Stimulated activated CD4-positive, alpha-beta T cell treated with anti-CD3 and anti-CD28 coated beads, Interleukin-1b, Interleukin-23, amount 100 ng/mL, for 4 hours (primary cell): Measurements from ENCODE around the gene FOS.
"Not testable (repeated sequence)": the region's sequence is repeated elsewhere in the genome, so short reads cannot be mapped to it uniquely, and the experiment has no call there.

Experiments
- DNase-seq, 2 donors: peaks; one replicate each; pipeline ENCODE4 v3.0.0-alpha.2; 2020; ENCODE audit warnings: low read depth in 2 of 2

FOS gene

DNA sequence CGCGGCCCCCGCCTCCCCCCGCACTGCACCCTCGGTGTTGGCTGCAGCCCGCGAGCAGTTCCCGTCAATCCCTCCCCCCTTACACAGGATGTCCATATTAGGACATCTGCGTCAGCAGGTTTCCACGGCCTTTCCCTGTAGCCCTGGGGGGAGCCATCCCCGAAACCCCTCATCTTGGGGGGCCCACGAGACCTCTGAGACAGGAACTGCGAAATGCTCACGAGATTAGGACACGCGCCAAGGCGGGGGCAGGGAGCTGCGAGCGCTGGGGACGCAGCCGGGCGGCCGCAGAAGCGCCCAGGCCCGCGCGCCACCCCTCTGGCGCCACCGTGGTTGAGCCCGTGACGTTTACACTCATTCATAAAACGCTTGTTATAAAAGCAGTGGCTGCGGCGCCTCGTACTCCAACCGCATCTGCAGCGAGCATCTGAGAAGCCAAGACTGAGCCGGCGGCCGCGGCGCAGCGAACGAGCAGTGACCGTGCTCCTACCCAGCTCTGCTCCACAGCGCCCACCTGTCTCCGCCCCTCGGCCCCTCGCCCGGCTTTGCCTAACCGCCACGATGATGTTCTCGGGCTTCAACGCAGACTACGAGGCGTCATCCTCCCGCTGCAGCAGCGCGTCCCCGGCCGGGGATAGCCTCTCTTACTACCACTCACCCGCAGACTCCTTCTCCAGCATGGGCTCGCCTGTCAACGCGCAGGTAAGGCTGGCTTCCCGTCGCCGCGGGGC, at the start of gene FOS:
FOS (plus strand) TSS at position 407 of the 731 bp plus-strand sequence; CDS start at position 562, 155 bp downstream.
- DNase-seq = peak; percentile 71 to 84

GRCh38 chr14:75229661-75230139, 48.9 kb upstream of the FOS start:
- DNase-seq = no peak

GRCh38 chr14:75230140-75230792, 48.4 kb upstream of the FOS start:
- DNase-seq = peak in 1 of 2 donors; percentile 18

- DNase-seq = no peak
Observed at GRCh38 chr14:75231320-75231719, 47.3 kb upstream of the FOS start.

- no peak for DNase-seq
Observed at GRCh38 chr14:75232191-75232590, 46.4 kb upstream of the FOS start.

- DNase-seq = no peak
Observed at GRCh38 chr14:75232597-75232996, 46.0 kb upstream of the FOS start.

DNA sequence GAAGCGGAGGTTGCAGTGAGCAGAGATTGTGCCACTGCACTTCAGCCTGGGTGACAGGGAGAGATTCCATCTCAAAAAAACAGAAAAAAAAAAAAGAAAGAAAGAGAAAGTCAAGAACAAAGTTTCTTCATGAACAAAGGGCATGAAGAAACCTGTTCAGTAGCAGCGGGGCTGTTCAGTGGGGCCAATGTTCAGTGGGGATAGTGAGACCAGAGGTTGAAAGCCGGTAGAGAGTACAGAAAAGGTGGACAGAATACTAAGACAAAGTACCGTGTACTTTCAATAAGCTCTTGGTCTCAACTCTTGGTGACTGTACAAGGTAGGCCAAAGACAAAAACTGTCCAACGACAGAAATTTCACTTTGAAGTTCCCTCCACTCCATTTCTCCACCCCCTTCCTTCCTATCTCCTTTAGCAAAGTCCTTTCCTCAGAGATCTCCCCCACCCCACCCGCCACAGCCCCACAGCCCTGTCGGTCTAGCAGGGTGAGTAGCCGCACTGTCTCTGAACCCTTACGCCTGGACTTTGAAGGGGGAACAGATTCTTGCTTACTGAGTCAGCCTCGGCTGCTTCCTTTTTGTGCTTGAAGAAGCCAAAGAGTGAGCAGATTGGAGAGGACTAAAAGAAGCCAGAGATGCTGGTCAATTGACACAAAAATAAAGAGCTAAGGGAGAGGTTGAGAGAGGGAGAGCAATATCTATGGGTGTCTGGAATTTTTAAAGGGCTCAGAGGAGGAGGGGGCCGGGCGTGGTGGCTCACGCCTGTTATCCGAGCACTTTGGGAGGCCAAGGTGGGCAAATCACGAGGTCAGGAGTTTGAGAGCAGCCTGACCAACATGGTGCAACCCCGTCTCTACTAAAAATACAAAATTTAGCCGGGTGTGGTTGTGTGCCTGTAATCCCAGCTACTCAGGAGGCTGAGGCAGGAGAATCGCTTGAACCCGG, 44.2 kb upstream of the FOS start:
- no peak for DNase-seq

GRCh38 chr14:75235198-75235597, 43.4 kb upstream of the FOS start:
- DNase-seq = not testable (repeated sequence)

- no peak for DNase-seq
Observed at GRCh38 chr14:75236467-75236866, 42.2 kb upstream of the FOS start.

- no peak for DNase-seq
Observed at GRCh38 chr14:75236901-75237419, 41.7 kb upstream of the FOS start.

DNA sequence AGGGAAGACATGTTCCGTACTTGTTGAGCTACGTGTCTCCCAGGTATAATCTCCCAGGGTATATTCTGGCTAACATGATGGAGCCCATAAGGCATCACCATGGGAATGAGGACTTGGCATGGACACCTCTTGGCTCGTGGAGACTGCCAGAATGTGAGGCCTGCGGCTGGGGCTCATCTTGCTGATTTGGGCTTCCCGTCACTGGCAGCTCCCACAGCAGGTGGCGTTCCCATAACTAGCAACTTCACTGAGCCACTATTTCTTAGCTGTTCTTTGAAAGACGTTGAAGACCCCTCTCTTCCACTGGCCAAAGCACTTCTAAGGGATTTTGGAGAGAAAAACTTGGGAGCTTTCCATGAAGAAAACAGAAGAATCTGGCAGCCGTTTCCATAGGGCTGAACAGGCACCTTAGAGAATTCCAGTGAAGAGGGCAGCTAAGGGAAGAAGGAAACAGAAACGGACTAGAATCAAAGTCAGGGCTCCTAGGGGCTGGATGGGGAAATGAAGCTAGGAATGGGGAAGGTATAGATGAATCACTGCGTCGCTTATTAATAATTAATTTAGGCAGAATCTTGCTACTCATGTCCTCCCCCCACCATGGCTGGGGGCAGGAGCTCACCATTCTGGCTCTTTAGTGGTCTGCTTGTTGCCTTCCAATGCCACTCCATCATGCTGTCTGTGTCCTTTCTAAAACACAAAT, 39.7 kb upstream of the FOS start:
- no peak for DNase-seq

DNA sequence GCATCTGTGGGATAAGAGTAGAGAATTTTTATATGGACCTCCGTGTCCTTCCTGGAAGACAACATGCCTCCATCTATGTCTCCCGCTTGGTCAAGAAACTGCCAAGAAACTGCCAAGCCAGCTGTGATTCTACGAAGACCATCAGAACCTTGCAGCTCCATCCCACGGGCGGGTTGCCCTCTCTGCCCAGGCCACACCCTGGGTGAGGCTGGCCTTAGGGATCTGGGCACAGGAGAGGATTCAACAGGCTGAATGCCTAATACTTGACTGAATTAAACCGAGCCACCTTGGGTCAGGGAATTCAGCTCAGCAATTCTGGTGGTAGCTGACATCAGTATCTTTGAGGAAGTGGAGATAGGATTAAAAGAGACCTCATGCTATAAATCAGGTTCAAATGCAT, 37.8 kb upstream of the FOS start:
- DNase-seq = no peak

GRCh38 chr14:75242546-75243273, 35.9 kb upstream of the FOS start:
- DNase-seq = no peak

DNA sequence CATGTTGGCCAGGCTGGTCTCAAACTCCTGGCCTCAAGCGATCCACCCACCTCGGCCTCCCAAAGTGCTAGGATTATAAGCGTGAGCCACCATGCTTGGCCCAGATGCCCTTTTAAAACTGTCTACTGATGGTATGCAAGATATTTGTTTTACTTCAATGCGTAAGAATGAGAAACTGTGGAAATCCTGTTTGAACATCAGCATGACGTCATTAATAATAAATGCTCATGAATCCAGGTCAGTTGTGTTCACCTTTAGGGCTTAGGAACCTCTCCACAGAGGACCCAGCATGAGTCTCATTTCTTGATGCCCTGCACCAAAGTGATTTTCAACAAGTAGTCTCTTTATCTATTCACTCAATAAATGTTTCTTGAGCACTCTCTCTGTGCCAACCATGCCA, 34.5 kb upstream of the FOS start:
- DNase-seq = no peak

- DNase-seq = no peak
Observed at GRCh38 chr14:75246546-75247285, 31.9 kb upstream of the FOS start.

- peak; percentile 32 to 51 for DNase-seq
Observed at GRCh38 chr14:75247286-75247922, 31.2 kb upstream of the FOS start.

GRCh38 chr14:75247939-75248338, 30.7 kb upstream of the FOS start:
- DNase-seq = no peak

- DNase-seq = peak; percentile 36 to 54
Observed at GRCh38 chr14:75249251-75249957, 29.2 kb upstream of the FOS start.

DNA sequence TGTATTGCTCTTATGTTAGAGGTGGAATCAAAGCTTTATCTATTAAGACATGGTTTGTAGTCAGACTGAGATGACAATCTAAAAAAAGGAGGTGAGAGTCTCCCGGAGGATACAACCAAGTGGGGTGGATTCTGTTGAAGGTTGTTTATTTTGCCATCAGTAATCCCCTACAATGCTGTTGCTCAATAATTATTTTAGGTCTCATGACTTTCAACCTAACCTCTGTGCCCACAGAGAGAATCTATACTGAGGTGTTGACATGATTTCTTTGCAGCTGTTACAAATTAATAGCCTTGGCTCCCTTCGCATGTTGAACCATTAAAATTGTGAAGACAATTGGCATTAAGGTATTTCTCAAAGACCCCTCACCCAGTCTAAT, 28.7 kb upstream of the FOS start:
- no peak for DNase-seq
